Urothelium cell line (cell line): ENCODE data around the gene POLG2.
A peak's percentile ranks its signal among the peaks of the same experiment; 100 is the strongest.
"Not testable (repeated sequence)": the region's sequence is repeated elsewhere in the genome, so short reads cannot be mapped to it uniquely, and the experiment has no call there.

Experiments used
- DNase-seq: peaks from one replicate; pipeline ENCODE4 v3.0.0; 2011; ENCODE audit warnings: low spot score, mixed read lengths
- FAIRE-seq: peaks from 2 replicates; lab custom pipeline; 2011; peaks lifted over from hg19 to GRCh38; lab: Jason Lieb, UNC

The POLG2 gene

GRCh38 chr17:64443086-64443760, 53.6 kb downstream of the POLG2 start:
- FAIRE-seq: no peak
- DNase-seq: no peak

GRCh38 chr17:64442541-64442971, 54.3 kb downstream of the POLG2 start:
- DNase-seq (peak; percentile 29), FAIRE-seq (no peak)

- no peak for FAIRE-seq
- DNase-seq: peak; percentile 38
These were observed 54.9 kb downstream of the POLG2 start for GRCh38 chr17:64441772-64442540.

- no peak for DNase-seq
- FAIRE-seq: no peak
These were observed 56.9 kb downstream of the POLG2 start for GRCh38 chr17:64439956-64440355.

GRCh38 chr17:64439521-64439920, 57.3 kb downstream of the POLG2 start:
- FAIRE-seq, DNase-seq: not testable (repeated sequence)

GRCh38 chr17:64437944-64438525, 58.8 kb downstream of the POLG2 start:
- FAIRE-seq (no peak), DNase-seq (no peak)

- no peak for DNase-seq
- no peak for FAIRE-seq
These were observed 65.3 kb downstream of the POLG2 start for GRCh38 chr17:64431534-64431933.

GRCh38 chr17:64430036-64430435, 66.8 kb downstream of the POLG2 start:
- not testable (repeated sequence) for DNase-seq, FAIRE-seq

- DNase-seq (no peak), FAIRE-seq (no peak)
These were observed 68.4 kb downstream of the POLG2 start for GRCh38 chr17:64428406-64428805.
